Kidney (tissue), 14 donors: Measurements from ENCODE around the gene RRM2. TPM values are rescaled to one million over a fixed set of nuclear protein-coding genes. Genes with fewer than 3 reads are reported as not detected.

Experiments used
- DNase-seq, 5 donors: peaks; one replicate each; pipeline ENCODE4 v3.0.0-alpha.2; 2013 to 2020
- FAIRE-seq: peaks from 2 replicates; lab custom pipeline; 2012; peaks lifted over from hg19 to GRCh38; lab: Jason Lieb, UNC
- H3K27ac ChIP-seq, 2 donors: one replicate each; pipeline ENCODE4 v1.7.0; 2013; ENCODE audit warnings: low read depth in 2 of 2, low read length in 2 of 2, inconsistent platforms in 1 of 2
- H3K27me3 ChIP-seq: one replicate; pipeline ENCODE4 v1.7.1; 2013; ENCODE audit warnings: low read length, inconsistent platforms; ENCODE audit not compliant: control insufficient read depth, insufficient read depth
- H3K36me3 ChIP-seq, 3 donors: one replicate each; pipeline versions ENCODE4 v1.7.0 to v1.7.1; 2013; ENCODE audit warnings: low read length in 3 of 3, control low read depth in 1 of 3, inconsistent platforms in 1 of 3; ENCODE audit not compliant: insufficient read depth in 3 of 3, control insufficient read depth in 2 of 3
- H3K4me1 ChIP-seq, 3 donors: one replicate each; pipeline versions ENCODE4 v1.7.0 to v1.7.1; 2013; ENCODE audit warnings: low read length in 3 of 3, inconsistent platforms in 1 of 3, low read depth in 1 of 3; ENCODE audit not compliant: control insufficient read depth in 2 of 3, insufficient read depth in 2 of 3
- H3K4me3 ChIP-seq, 3 donors: one replicate each; pipeline versions ENCODE4 v1.7.0 to v1.8.1; 2013; ENCODE audit warnings: low read length in 3 of 3, control low read depth in 1 of 3, inconsistent platforms in 1 of 3
- H3K9ac ChIP-seq, 3 donors: one replicate each; pipeline versions ENCODE4 v1.7.0 to v1.7.1; 2013; ENCODE audit warnings: low read length in 3 of 3, control low read depth in 1 of 3, inconsistent platforms in 1 of 3
- H3K9me3 ChIP-seq, 3 donors: one replicate each; pipeline versions ENCODE4 v1.7.0 to v1.7.1; 2013; ENCODE audit warnings: low read length in 3 of 3, control low read depth in 1 of 3, inconsistent platforms in 1 of 3; ENCODE audit not compliant: control insufficient read depth in 2 of 3, insufficient read depth in 1 of 3
- intact Hi-C: fragments of 100-400 bp; cut with DNase I; formaldehyde crosslinking; loops from one replicate; pipeline ENCODE4 v1.11.1; 2022
- polyA plus RNA-seq: library from polyadenylated mRNA; stranded (reverse); fragments of 350-450 nt; fragmentation: Illumina TruSeq; extraction: RNeasy Lipid Tissue Mini Kit (QIAGEN cat#74804); gene quantifications from one replicate; pipeline ENCODE4 v1.2.3, GENCODE V29; 2014; ENCODE audit warnings: low read depth, low replicate concordance; ENCODE audit not compliant: insufficient read depth
- total RNA-seq: library from RNA; stranded (reverse); fragmentation: NEBNext Ultra II Directional; extraction: Animal tissue kit (Norgen Biotek cat#: 25700); gene quantifications from one replicate; pipeline ENCODE4 v1.2.1, GENCODE V29; 2021
- TF ChIP-seq, protein P1 (sequence below): IDR thresholded peaks from 3 replicates; pipeline ENCODE4 v1.5.1; 2012; ENCODE audit warnings: mild to moderate bottlenecking, moderate library complexity, borderline replicate concordance; ENCODE audit not compliant: insufficient read depth; ENCODE audit errors: extremely low read depth
- donor health status: control.
- donor health status: control.
- donor health status: control.
- donor health status: control.
- donor health status: control.
- donor health status: DM: yes; HTN: yes; CAD: no.
- donor health status: Normal renal cell carcinoma (clear cell type).

RRM2 gene
- total and polyA plus RNA-seq, 2 donors from 2014 or later: 3.6 to 5.5 TPM

DNA sequence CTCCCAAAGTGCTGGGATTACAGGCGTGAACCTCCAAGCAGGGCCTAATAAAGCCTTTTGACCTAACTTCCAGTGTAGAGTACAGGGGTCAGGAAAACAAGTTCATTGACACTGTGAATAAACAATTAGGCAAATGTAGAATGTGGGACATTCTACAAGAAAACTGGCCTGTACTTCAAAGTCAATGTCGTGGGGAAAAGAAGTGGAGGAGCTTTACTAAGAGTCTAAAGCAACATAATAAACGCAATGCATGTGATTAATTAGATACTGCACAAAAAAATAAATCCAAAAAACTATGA is 3.6 kb upstream of the RRM2 start:
- FAIRE-seq (no peak), DNase-seq (no peak)
- peaks cover 0 to 15% (median 4%) of the 10 kb centered on the region in 3 donors for H3K4me1 ChIP-seq
- H3K27ac ChIP-seq: no peak overlapping the region
- no peak overlapping the region for H3K4me3 ChIP-seq
- H3K9me3 ChIP-seq: no peaks in the 10 kb centered on the region
- intact Hi-C loops: no loop called here
- H3K36me3 ChIP-seq: no peaks in the 10 kb centered on the region
- TF ChIP-seq, protein P1, sequence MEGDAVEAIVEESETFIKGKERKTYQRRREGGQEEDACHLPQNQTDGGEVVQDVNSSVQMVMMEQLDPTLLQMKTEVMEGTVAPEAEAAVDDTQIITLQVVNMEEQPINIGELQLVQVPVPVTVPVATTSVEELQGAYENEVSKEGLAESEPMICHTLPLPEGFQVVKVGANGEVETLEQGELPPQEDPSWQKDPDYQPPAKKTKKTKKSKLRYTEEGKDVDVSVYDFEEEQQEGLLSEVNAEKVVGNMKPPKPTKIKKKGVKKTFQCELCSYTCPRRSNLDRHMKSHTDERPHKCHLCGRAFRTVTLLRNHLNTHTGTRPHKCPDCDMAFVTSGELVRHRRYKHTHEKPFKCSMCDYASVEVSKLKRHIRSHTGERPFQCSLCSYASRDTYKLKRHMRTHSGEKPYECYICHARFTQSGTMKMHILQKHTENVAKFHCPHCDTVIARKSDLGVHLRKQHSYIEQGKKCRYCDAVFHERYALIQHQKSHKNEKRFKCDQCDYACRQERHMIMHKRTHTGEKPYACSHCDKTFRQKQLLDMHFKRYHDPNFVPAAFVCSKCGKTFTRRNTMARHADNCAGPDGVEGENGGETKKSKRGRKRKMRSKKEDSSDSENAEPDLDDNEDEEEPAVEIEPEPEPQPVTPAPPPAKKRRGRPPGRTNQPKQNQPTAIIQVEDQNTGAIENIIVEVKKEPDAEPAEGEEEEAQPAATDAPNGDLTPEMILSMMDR: no peak
- no peak overlapping the region for H3K9ac ChIP-seq
- H3K27me3 ChIP-seq: no peaks in the 10 kb centered on the region

DNA sequence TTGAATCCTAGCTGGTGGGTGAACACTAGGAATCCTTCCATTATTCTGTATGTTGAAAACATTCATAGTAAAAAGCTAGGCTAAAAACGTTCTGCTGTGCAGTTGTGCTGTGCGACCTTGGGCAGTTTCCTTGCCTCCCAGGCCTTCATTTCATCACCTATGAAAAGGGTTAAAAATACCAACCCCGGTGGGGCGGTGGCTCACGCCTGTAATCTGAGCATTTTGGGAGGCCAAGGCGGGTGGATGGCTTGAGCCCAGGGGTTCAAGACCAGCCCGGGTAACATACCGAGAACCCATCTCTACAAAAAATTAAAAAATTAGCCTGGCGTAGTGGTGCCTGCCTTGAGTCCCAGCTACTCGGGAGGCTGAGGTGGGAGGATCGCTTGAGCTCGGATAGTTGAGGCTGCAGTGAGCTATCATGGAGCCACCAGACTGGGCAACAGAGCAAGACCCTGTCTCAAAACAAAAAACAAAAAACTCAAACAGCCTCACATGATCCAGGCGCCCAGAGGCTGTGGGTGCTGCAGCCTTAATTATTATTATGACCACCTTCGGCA is 2.9 kb upstream of the RRM2 start:
- TF ChIP-seq, protein P1: no peak
- peaks cover under 1 to 15% (median 4%) of the 10 kb centered on the region in 3 donors for H3K4me1 ChIP-seq
- intact Hi-C loops: no loop called here
- FAIRE-seq: no peak
- no peak for DNase-seq
- H3K27ac ChIP-seq: peak overlapping the region; percentile 55 to 80
- H3K9me3 ChIP-seq: no peaks in the 10 kb centered on the region
- no peaks in the 10 kb centered on the region for H3K27me3 ChIP-seq
- H3K9ac ChIP-seq: peak overlapping the region in 2 of 3 donors; percentile 26
- H3K36me3 ChIP-seq: no peaks in the 10 kb centered on the region
- peak overlapping the region; percentile 28 to 81 (median 68) for H3K4me3 ChIP-seq

DNA sequence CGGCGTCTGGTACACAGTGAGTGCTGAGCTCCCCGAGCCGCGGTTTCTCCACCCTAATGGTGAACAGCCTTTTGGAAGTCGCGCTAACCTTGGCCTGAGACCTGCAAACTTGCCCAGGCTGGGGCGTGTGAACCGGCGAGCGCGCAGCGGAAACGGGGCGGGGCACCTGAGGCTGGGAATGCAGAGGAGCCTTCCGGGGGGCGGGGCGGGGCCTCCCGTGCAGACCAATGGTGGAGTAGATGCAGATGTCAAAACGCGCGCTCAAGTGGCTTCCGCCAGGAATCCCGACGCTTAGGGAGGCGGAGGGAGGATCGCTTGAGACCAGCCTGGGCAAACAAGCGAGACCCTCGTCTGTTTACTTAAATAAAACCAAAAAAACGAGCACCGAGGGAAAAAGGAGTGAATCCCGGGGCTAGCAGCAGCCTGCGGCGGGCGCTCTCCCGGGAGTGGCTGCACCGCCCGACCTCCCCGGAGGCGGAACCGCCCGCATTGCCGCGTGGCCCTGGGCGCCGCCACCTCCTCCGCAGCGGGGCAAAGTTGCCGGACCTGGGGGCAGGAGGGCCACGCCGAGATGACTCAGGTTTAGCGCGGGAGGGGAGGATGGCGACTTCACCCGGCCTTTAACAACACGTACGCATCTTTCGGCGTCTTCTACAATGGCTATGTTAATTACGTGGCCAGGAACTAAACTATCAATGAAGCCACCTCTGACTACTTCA is 2.2 kb upstream of the RRM2 start:
- H3K9me3 ChIP-seq: no peaks in the 10 kb centered on the region
- DNase-seq: peak; percentile 95 to 98 (median 97)
- H3K9ac ChIP-seq: peak overlapping the region; percentile 17 to 67 (median 66)
- H3K4me3 ChIP-seq: peak overlapping the region; percentile 68 to 88 (median 81)
- H3K27me3 ChIP-seq: no peaks in the 10 kb centered on the region
- TF ChIP-seq, protein P1: no peak
- no peaks in the 10 kb centered on the region for H3K36me3 ChIP-seq
- no peak for FAIRE-seq
- H3K4me1 ChIP-seq: peaks cover 3 to 15% (median 4%) of the 10 kb centered on the region in 3 donors
- intact Hi-C loops: no loop called here
- peak overlapping the region; percentile 78 to 80 for H3K27ac ChIP-seq
